Measurements from ENCODE around the gene LTA4H. TPM values are rescaled to one million over a fixed set of nuclear protein-coding genes. Genes with fewer than 3 reads are reported as not detected.

The LTA4H gene
- total and polyA plus RNA-seq, 2 of the 4 experiments (the other 2 are of a cell fraction) = 41.0 to 43.3 TPM

GRCh38 chr12:95956557-95957145, 78.7 kb downstream of the LTA4H start:
- peaks cover 17% of the 10 kb centered on the region for H3K27me3 ChIP-seq (ENCODE audit: control insufficient read depth, insufficient read depth, low read length)
- H2BK15ac ChIP-seq (ENCODE audit: low read depth, low read length) = no peak overlapping the region
- no peak overlapping the region for H2AK9ac ChIP-seq (replicated peaks; ENCODE audit: low read depth, low read length, poor library complexity)
- no peak overlapping the region for H3K56ac ChIP-seq (ENCODE audit: extremely low read depth, insufficient read depth, low read length)
- intact Hi-C loops (cut with micrococcal nuclease) (no loop called here), in situ Hi-C loops (cut with MboI; ENCODE audit: low sequenced_read_pairs) (no loop called here), dilution Hi-C loops (cut with HindIII; ENCODE audit: low sequenced_read_pairs, unreplicated experiment) (no loop called here)
- no peak overlapping the region for H3K4ac ChIP-seq (ENCODE audit: low read depth, low read length)
- H3K18ac ChIP-seq (ENCODE audit: low read depth, low read length) = no peak overlapping the region
- no peak overlapping the region for H2BK20ac ChIP-seq (ENCODE audit: low read depth, low read length)
- H3K79me1 ChIP-seq (ENCODE audit: low read depth in 1 of 2, low read length in 2 of 2) = no peaks in the 10 kb centered on the region
- H3K4me2 ChIP-seq (ENCODE audit: low read depth, low read length) = no peak overlapping the region
- H3K9ac ChIP-seq (ENCODE audit: low read depth, low read length) = no peak overlapping the region
- H3K27ac ChIP-seq (ENCODE audit: insufficient read depth, low read length) = no peak overlapping the region
- H3K36me3 ChIP-seq (ENCODE audit: control insufficient read depth, insufficient read depth, low read length) = no peaks in the 10 kb centered on the region
- no peaks in the 10 kb centered on the region for H3K4me1 ChIP-seq (ENCODE audit: control insufficient read depth, insufficient read depth, low read length)
- TF ChIP-seq USF2 (IDR thresholded peaks at IDR 0.05; ENCODE audit: low read depth, low read length) = no peak
- no peak for TF ChIP-seq MAZ (IDR thresholded peaks at IDR 0.05; ENCODE audit: borderline replicate concordance, low read depth, low read length)
- no peak for TF ChIP-seq MXI1 (IDR thresholded peaks at IDR 0.05; ENCODE audit: borderline replicate concordance, low read depth, low read length)
- no peak for TF ChIP-seq SMC3 (IDR thresholded peaks at IDR 0.05; ENCODE audit: low read depth, low read length)
- TF ChIP-seq CEBPB (IDR thresholded peaks at IDR 0.05; ENCODE audit: low read depth, low read length) = no peak
- TF ChIP-seq RCOR1 (IDR thresholded peaks at IDR 0.05; ENCODE audit: insufficient replicate concordance, low read length) = no peak
- no peak for TF ChIP-seq RAD21 (IDR thresholded peaks at IDR 0.05; ENCODE audit: low read length)
- TF ChIP-seq CHD1 (IDR thresholded peaks at IDR 0.05; ENCODE audit: low read depth, low read length) = no peak
- TF ChIP-seq NFE2L2 (IDR thresholded peaks at IDR 0.05; ENCODE audit: low read depth, low read length) = no peak
- no peak for TF ChIP-seq MAFK (IDR thresholded peaks at IDR 0.05; ENCODE audit: low read depth, low read length)
- TF ChIP-seq, protein P1, sequence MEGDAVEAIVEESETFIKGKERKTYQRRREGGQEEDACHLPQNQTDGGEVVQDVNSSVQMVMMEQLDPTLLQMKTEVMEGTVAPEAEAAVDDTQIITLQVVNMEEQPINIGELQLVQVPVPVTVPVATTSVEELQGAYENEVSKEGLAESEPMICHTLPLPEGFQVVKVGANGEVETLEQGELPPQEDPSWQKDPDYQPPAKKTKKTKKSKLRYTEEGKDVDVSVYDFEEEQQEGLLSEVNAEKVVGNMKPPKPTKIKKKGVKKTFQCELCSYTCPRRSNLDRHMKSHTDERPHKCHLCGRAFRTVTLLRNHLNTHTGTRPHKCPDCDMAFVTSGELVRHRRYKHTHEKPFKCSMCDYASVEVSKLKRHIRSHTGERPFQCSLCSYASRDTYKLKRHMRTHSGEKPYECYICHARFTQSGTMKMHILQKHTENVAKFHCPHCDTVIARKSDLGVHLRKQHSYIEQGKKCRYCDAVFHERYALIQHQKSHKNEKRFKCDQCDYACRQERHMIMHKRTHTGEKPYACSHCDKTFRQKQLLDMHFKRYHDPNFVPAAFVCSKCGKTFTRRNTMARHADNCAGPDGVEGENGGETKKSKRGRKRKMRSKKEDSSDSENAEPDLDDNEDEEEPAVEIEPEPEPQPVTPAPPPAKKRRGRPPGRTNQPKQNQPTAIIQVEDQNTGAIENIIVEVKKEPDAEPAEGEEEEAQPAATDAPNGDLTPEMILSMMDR (conservative IDR thresholded peaks at IDR 0.05; ENCODE audit: low read depth, low read length) = no peak
- no peak for TF ChIP-seq BHLHE40 (IDR thresholded peaks at IDR 0.05; ENCODE audit: low read depth, low read length)
- TF ChIP-seq ELK1 (IDR thresholded peaks at IDR 0.05; ENCODE audit: borderline replicate concordance, low read depth, low read length) = no peak
- TF ChIP-seq RFX5 (IDR thresholded peaks at IDR 0.05; ENCODE audit: low read depth, low read length) = no peak
- no peak for TF ChIP-seq FOS (IDR thresholded peaks at IDR 0.05; ENCODE audit: low read depth, low read length)
- TF ChIP-seq POLR2A (IDR thresholded peaks at IDR 0.05; ENCODE audit: low read depth, low read length) = no peak
- 46% methylated on average over 20 of the region's 27 CpGs; no CpG with 5 or more reads in 1 of the 2 experiments for WGBS, 2 experiments (ENCODE audit: extremely low coverage in 2 of 2, insufficient read length in 1 of 2)
- POLR2A ChIA-PET (ENCODE audit: unreplicated experiment) = no interaction called here
- no peak for ATAC-seq (ENCODE audit: low read depth)
- no TSS peak for BruUV-seq (replicated peaks)
- no peak overlapping the region for H2BK5ac ChIP-seq (ENCODE audit: low read depth, low read length, poor library complexity, severe bottlenecking)
- no peak for DNase-seq
- H4K8ac ChIP-seq (ENCODE audit: low read depth in 2 of 2, low read length in 2 of 2) = no peak overlapping the region
- no peak overlapping the region for H2BK120ac ChIP-seq (ENCODE audit: low read depth, low read length)
- no peak overlapping the region for H4K5ac ChIP-seq (ENCODE audit: low read depth, low read length)
- no peaks in the 10 kb centered on the region for H3K9me1 ChIP-seq (ENCODE audit: insufficient read depth, low read length)
- CTCF ChIA-PET = no interaction called here
- no peak overlapping the region for H2AK5ac ChIP-seq (ENCODE audit: low read depth, low read length)
- no peak overlapping the region for H3K14ac ChIP-seq (replicated peaks; ENCODE audit: low read depth, low read length)
- no peak overlapping the region for H3K4me3 ChIP-seq (ENCODE audit: insufficient read depth, low read depth, low read length)
- no peaks in the 10 kb centered on the region for H4K20me1 ChIP-seq (ENCODE audit: insufficient read depth, low read length)
- H4K91ac ChIP-seq (ENCODE audit: insufficient read depth, low read depth, low read length) = no peak overlapping the region
- peak overlapping the region; percentile 1 for H2AFZ ChIP-seq (replicated peaks; ENCODE audit: low read length, poor library complexity)
- no peak overlapping the region for H3K23ac ChIP-seq (ENCODE audit: low read depth, low read length)
- H3K9me3 ChIP-seq (ENCODE audit: control insufficient read depth, insufficient read depth, low read length) = no peaks in the 10 kb centered on the region

All from IMR-90 (cell line).